T-cell (primary cell): ENCODE results near the gene NDUFS7. TPM values are rescaled to one million over a fixed set of nuclear protein-coding genes. Genes with fewer than 3 reads are reported as not detected.

Source experiments
- ATAC-seq, 4 experiments: fragments of 200-7000 bp in 3 of 4; fragments of 150-1000 bp in 1 of 4; cut with Tn5 transposase; replicated peaks in 1 of 4; 1 replicate in 3 of 4; 2 replicates in 1 of 4; pipeline ENCODE4 v1.10.0; 2021; ENCODE audit warnings: moderate library complexity in 3 of 4, mild to moderate bottlenecking in 2 of 4, moderate number of reproducible peaks in 1 of 4
- CTCF ChIA-PET, 2 donors: fragments of 300-600 bp; sonication (Branson Sonifier 250); formaldehyde crosslinking; loops; one replicate each; lab custom pipeline; 2022; ENCODE audit warnings: antibody characterized with exemption in 2 of 2; lab: Charles Lee
- POLR2A ChIA-PET, 2 donors: fragments of 300-600 bp; sonication (Branson Sonifier 250); formaldehyde crosslinking; loops; one replicate each; lab custom pipeline; 2022; ENCODE audit warnings: antibody characterized with exemption in 2 of 2; lab: Charles Lee
- DNase-seq, 35 experiments: peaks; one replicate each; pipeline versions ENCODE4 v3.0.0 to v3.0.0-alpha.2; 2013 to 2023
- H3K27ac ChIP-seq: one replicate; pipeline ENCODE4 v1.5.1; 2013; ENCODE audit warnings: low read length
- H3K27me3 ChIP-seq, 2 experiments: replicated peaks in 1 of 2; 1 replicate in 1 of 2; 2 replicates in 1 of 2; pipeline versions ENCODE4 v1.6.1 to v1.7.0; 2013; ENCODE audit warnings: low read length in 1 of 2, mixed read lengths in 1 of 2; ENCODE audit not compliant: control insufficient read depth in 2 of 2, insufficient read depth in 2 of 2; ENCODE audit errors: extremely low read depth in 1 of 2
- H3K36me3 ChIP-seq, 2 donors: 1 replicate in 1 of 2; 2 replicates in 1 of 2; pipeline versions ENCODE4 v1.6.1 to v1.7.0; 2013; ENCODE audit warnings: low read length in 1 of 2; ENCODE audit not compliant: control insufficient read depth in 2 of 2, insufficient read depth in 1 of 2; ENCODE audit errors: extremely low read depth in 1 of 2
- H3K4me1 ChIP-seq, 2 experiments: 1 replicate in 1 of 2; 2 replicates in 1 of 2; pipeline versions ENCODE4 v1.6.1 to v1.7.0; 2013; ENCODE audit warnings: low read length in 2 of 2, mixed read lengths in 1 of 2; ENCODE audit not compliant: insufficient read depth in 2 of 2, control insufficient read depth in 1 of 2; ENCODE audit errors: extremely low read depth in 1 of 2
- H3K4me3 ChIP-seq, 2 donors: 1 replicate in 1 of 2; 2 replicates in 1 of 2; pipeline versions ENCODE4 v1.5.1 to v1.7.0; 2013; ENCODE audit warnings: mild to moderate bottlenecking in 2 of 2, low read length in 1 of 2, moderate library complexity in 1 of 2; ENCODE audit not compliant: control insufficient read depth in 1 of 2; ENCODE audit errors: extremely low read depth in 1 of 2
- H3K9me3 ChIP-seq: 2 replicates; pipeline ENCODE4 v1.7.0; 2013
- H3K27ac Mint-ChIP-seq, 2 donors: one replicate each; pipeline ENCODE4 v1.8.0; 2020 to 2021; ENCODE audit warnings: mild to moderate bottlenecking in 2 of 2, mixed read lengths in 2 of 2
- H3K27me3 Mint-ChIP-seq, 2 donors: one replicate each; pipeline ENCODE4 v1.8.0; 2021 to 2022; ENCODE audit warnings: mixed read lengths in 2 of 2
- H3K36me3 Mint-ChIP-seq: one replicate; pipeline ENCODE4 v1.8.0; 2021; ENCODE audit warnings: mixed read lengths
- H3K4me1 Mint-ChIP-seq, 3 donors: one replicate each; pipeline ENCODE4 v1.8.0; 2020 to 2022; ENCODE audit warnings: mixed read lengths in 3 of 3, mild to moderate bottlenecking in 1 of 3
- H3K4me3 Mint-ChIP-seq, 3 donors: one replicate each; pipeline ENCODE4 v1.8.0; 2020 to 2022; ENCODE audit warnings: mild to moderate bottlenecking in 3 of 3, mixed read lengths in 3 of 3, moderate library complexity in 3 of 3
- H3K9me3 Mint-ChIP-seq, 3 donors: one replicate each; pipeline ENCODE4 v1.8.0; 2020 to 2022; ENCODE audit warnings: mixed read lengths in 3 of 3
- WGBS: methylation state at CpG from one replicate; pipeline ENCODE4 v1.1.5; 2013; ENCODE audit warnings: missing lambda C conversion rate; ENCODE audit not compliant: insufficient coverage; 5-methylcytosine and 5-hydroxymethylcytosine counted together
- total RNA-seq, 35 experiments: library from RNA in 6 of 35; stranded (reverse) in 6 of 35; fragments of 120-200 nt in 1 of 35; gene quantifications; one replicate each; pipeline versions ENCODE4 v1.2.1 to v1.2.4 and lab custom pipeline; 2013 to 2026

NDUFS7 gene
- total RNA-seq, 5 donors from 2014 or later (not counting 1 experiment from before 2014, with no cell fraction given) = 50.3 to 85.5 (median 79.6) TPM

DNA sequence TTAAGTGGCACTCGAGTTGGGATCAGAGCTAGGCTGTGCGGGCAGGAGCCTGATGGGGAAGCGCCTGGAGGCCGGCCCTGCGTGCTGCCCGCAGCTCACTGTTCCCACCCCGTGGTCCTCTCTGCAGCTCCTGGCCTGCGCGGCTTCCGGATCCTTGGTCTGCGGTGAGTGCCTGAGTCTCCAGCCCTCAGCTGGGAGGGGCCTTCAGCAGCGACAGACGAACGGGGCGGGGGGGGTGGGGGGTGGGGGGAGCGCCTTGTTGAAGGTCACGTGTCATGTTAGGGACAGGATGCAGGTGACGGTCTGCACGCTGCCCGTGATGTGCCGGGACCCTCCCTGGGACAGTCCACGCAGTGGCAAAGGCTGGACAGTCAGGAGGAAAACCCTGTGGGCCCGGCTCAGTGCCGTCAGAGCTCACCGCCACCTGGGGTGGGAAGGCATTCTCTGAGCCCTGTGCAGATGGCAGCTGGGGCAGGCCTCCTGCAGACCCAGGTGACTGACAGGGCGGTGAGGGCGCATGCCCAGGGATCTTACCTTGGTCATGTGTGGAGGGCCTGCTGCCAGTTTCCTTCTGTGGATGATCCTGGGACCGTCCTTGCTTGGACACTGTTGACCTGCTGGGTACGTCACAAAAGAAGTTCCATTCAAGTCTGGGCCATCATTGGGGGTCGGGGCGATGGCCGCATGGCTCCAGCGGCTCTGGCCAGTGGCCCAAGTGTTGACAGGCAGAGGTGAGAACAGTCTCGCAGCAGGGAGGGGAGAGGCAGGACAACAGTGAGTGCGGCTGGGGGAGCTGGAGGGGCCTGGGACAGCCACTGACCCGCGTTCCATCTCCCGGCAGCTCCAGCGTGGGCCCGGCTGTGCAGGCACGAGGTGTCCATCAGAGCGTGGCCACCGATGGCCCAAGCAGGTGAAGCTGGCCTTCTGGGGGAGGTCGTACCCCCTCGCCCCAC lies 4.3 kb downstream of the NDUFS7 start:
- H3K4me1 ChIP-seq = peaks cover 8 to 25% of the 10 kb centered on the region in 2 experiments
- no peaks in the 10 kb centered on the region for H3K9me3 Mint-ChIP-seq
- H3K36me3 Mint-ChIP-seq = peaks cover 25% of the 10 kb centered on the region
- H3K4me3 Mint-ChIP-seq = no peak overlapping the region
- DNase-seq (no peak), ATAC-seq (no peak)
- H3K27me3 ChIP-seq = no peaks in the 10 kb centered on the region
- peaks cover 16 to 27% (median 21%) of the 10 kb centered on the region in 3 donors for H3K4me1 Mint-ChIP-seq
- CTCF ChIA-PET = interaction anchor here in 1 of 2 donors (0.6 kb wide), 1 partner anchor 1449 kb away, joined by 3 read pairs; no protein-coding TSS in a partner anchor
- 94% methylated on average over 27 of the region's 45 CpGs for WGBS
- H3K4me3 ChIP-seq = no peak overlapping the region
- H3K36me3 ChIP-seq = peaks cover 5 to 41% of the 10 kb centered on the region in 2 donors
- POLR2A ChIA-PET = no interaction called here
- no peak overlapping the region for H3K27ac ChIP-seq
- peaks cover 0 to 5% of the 10 kb centered on the region in 2 donors for H3K27me3 Mint-ChIP-seq
- no peaks in the 10 kb centered on the region for H3K9me3 ChIP-seq
- H3K27ac Mint-ChIP-seq = no peak overlapping the region

DNA sequence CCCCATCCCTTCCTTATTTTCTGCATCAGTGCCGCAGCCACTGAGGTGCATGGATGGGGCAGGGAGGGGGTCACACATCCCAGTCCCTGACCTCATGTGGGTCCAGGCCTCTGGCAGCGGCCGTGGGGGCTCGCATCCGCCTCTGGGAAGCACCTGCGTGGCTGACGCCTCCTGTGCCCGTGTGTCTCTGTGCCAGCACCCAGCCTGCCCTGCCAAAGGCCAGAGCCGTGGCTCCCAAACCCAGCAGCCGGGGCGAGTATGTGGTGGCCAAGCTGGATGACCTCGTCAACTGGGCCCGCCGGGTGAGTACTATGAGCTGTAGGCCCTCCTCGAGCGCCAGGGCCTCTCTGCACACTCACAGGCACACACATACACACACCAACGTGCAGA lies 4.9 kb downstream of the NDUFS7 start:
- Histone ChIP-seq H3K4me3 (no peak overlapping the region), H3K9me3 (no peaks in the 10 kb centered on the region), H3K36me3 (peaks cover 5 to 48% of the 10 kb centered on the region in 2 donors), H3K27me3 (no peaks in the 10 kb centered on the region), H3K4me1 (peaks cover 8 to 22% of the 10 kb centered on the region in 2 experiments), H3K27ac (no peak overlapping the region)
- no peak for DNase-seq
- H3K9me3 Mint-ChIP-seq = no peaks in the 10 kb centered on the region
- no peak overlapping the region for H3K27ac Mint-ChIP-seq
- POLR2A ChIA-PET = no interaction called here
- ATAC-seq = no peak
- H3K36me3 Mint-ChIP-seq = peaks cover 25% of the 10 kb centered on the region
- peaks cover 11 to 20% (median 15%) of the 10 kb centered on the region in 3 donors for H3K4me1 Mint-ChIP-seq
- H3K27me3 Mint-ChIP-seq = peaks cover 0 to under 1% of the 10 kb centered on the region in 2 donors
- CTCF ChIA-PET = interaction anchor here in 1 of 2 donors (0.6 kb wide), 1 partner anchor 1449 kb away, joined by 3 read pairs; no protein-coding TSS in a partner anchor
- WGBS = over 99% methylated on average over 16 of the region's 17 CpGs
- no peak overlapping the region for H3K4me3 Mint-ChIP-seq

DNA sequence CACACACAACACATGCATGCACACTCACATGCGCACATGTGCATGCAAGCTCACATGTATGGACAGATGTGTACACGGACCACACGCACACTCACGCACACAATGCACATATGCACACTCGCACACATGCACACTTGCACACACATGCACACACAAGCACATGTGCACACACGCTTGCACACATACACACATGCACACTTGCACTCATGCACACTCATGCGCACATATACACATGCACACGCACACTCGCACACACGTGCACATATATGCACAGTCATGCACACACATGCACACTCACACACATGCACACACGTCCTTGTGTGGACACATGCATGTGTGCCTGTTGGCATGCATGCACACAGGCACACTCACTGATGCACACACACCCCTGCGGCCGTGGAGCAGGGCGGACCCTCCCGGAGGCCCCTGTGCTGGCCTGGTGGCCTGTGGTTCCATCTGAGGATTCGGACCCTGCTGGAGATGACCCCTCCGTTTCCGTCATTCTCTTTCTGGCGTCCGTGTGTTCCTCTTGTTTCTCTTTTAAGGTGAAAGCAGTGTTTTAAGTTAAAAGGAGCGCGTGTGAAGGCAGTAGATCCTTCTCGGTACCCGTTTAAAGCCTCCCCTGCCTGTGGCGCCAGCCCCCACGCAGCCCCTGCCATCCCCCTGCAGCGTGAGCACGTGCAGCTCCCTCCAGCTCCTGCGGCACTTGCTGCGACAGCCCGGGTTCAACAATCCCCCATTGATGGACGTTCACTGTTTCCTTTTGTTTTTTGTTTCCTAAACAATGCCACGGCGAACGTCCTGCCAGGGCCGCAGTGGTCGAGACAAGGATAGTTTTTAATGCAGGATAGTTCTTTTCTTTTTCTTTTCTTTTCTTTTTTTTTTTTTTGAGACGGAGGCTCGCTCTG lies 5.6 kb downstream of the NDUFS7 start:
- Histone ChIP-seq H3K27me3 (no peaks in the 10 kb centered on the region), H3K9me3 (no peaks in the 10 kb centered on the region), H3K4me1 (peaks cover 8 to 19% of the 10 kb centered on the region in 2 experiments), H3K27ac (no peak overlapping the region), H3K36me3 (peaks cover 5 to 49% of the 10 kb centered on the region in 2 donors), H3K4me3 (no peak overlapping the region)
- ATAC-seq (no peak), DNase-seq (no peak)
- ChIA-PET POLR2A (no interaction called here), CTCF (interaction anchor here in 1 of 2 donors (0.6 kb wide), 1 partner anchor 1448 kb away, joined by 3 read pairs; no protein-coding TSS in a partner anchor)
- H3K27ac Mint-ChIP-seq = no peak overlapping the region
- peaks cover 26% of the 10 kb centered on the region for H3K36me3 Mint-ChIP-seq
- no peak overlapping the region for H3K4me3 Mint-ChIP-seq
- 96% methylated on average over 27 of the region's 39 CpGs for WGBS
- no peaks in the 10 kb centered on the region for H3K27me3 Mint-ChIP-seq
- H3K4me1 Mint-ChIP-seq = peaks cover 11 to 18% (median 12%) of the 10 kb centered on the region in 3 donors
- no peaks in the 10 kb centered on the region for H3K9me3 Mint-ChIP-seq

DNA sequence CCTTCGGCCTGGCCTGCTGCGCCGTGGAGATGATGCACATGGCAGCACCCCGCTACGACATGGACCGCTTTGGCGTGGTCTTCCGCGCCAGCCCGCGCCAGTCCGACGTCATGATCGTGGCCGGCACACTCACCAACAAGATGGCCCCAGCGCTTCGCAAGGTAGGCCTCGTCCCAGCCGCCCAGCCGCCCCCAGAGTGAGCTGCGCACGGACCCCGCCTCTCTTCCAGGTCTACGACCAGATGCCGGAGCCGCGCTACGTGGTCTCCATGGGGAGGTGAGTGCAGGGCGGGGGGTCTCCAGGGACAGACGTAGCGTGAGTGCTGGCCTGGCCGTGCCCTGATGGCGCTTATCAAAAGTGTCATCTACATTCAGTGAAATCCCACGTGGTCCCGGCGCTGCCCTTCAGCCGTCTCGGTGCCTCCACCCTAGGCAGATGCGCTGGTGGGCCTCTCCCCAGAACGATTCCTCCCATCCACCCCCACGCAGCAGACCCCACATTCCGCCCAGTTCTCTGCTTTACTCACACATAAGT lies 7.2 kb downstream of the NDUFS7 start:
- 96% methylated on average over 29 of the region's 42 CpGs for WGBS
- POLR2A ChIA-PET = no interaction called here

DNA sequence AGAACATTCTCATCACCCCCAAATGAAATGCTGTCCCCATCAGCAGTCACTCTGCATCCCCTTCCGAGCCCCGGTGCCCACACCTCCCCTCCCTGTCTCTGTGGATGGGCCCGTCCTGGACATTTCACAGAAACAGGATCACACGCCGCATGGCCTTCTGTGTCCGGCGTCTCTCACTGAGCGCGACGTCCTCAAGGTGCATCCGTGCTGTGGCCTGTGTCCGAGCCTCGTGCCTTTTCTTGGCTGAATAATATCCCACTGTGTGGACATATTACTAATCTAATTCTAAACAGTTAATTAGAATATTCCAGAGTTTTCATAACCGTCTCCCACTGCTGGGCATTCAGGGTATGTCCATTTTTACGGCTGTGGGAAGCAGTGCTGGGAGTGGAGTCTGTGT lies 8.7 kb downstream of the NDUFS7 start:
- Mint-ChIP-seq H3K27me3 (no peaks in the 10 kb centered on the region), H3K36me3 (peaks cover 26% of the 10 kb centered on the region), H3K4me1 (peaks cover 0 to 9% (median 4%) of the 10 kb centered on the region in 3 donors), H3K4me3 (no peak overlapping the region), H3K27ac (no peak overlapping the region), H3K9me3 (no peaks in the 10 kb centered on the region)
- Histone ChIP-seq H3K9me3 (no peaks in the 10 kb centered on the region), H3K4me1 (peaks cover 0 to 16% of the 10 kb centered on the region in 2 experiments), H3K36me3 (peaks cover 5 to 46% of the 10 kb centered on the region in 2 donors), H3K27me3 (no peaks in the 10 kb centered on the region), H3K27ac (no peak overlapping the region), H3K4me3 (no peak overlapping the region)
- no peak for DNase-seq
- ChIA-PET POLR2A (no interaction called here), CTCF (no interaction called here)
- 99% methylated on average over 9 of the region's 15 CpGs for WGBS
- no peak for ATAC-seq

More for the DNA sequence above, 7.2 kb downstream of the NDUFS7 start:
- CTCF ChIA-PET = no interaction called here
- Histone ChIP-seq H3K27me3 (no peaks in the 10 kb centered on the region), H3K4me1 (peaks cover 0 to 9% of the 10 kb centered on the region in 2 experiments), H3K36me3 (peaks cover 5 to 49% of the 10 kb centered on the region in 2 donors), H3K27ac (no peak overlapping the region), H3K4me3 (no peak overlapping the region), H3K9me3 (no peaks in the 10 kb centered on the region)
- Mint-ChIP-seq H3K36me3 (peaks cover 26% of the 10 kb centered on the region), H3K9me3 (no peaks in the 10 kb centered on the region), H3K27me3 (no peaks in the 10 kb centered on the region), H3K4me3 (no peak overlapping the region), H3K27ac (no peak overlapping the region), H3K4me1 (peaks cover 4 to 11% (median 5%) of the 10 kb centered on the region in 3 donors)
- ATAC-seq (no peak), DNase-seq (no peak)
